Endothelial cell of umbilical vein (primary cell): ENCODE data around the gene PKD2. TPM values are rescaled to one million over a fixed set of nuclear protein-coding genes. Genes with fewer than 3 reads are reported as not detected.

Experiments used
- BruUV-seq: library from RNA; stranded (reverse); fragments of 400-500 nt; replicated peaks from 2 replicates; lab custom pipeline; 2021; lab: Mats Ljungman, UMichigan
- CTCF ChIA-PET: fragments of 300-600, 350-600 bp; sonication (Branson Sonifier 250); formaldehyde crosslinking; loops from one replicate; lab custom pipeline; 2021; ENCODE audit warnings: antibody characterized with exemption, inconsistent platforms; lab: Charles Lee
- POLR2A ChIA-PET: fragments of 300-600, 350-600 bp; sonication (Branson Sonifier 250); formaldehyde crosslinking; loops from one replicate; lab custom pipeline; 2021; ENCODE audit warnings: antibody characterized with exemption, inconsistent platforms; lab: Charles Lee
- DNase-seq: peaks from one replicate; pipeline ENCODE4 v3.0.0-alpha.2; 2011; ENCODE audit warnings: low read depth, low spot score
- FAIRE-seq: peaks from 2 replicates; lab custom pipeline; 2011; peaks lifted over from hg19 to GRCh38; lab: Jason Lieb, UNC
- H2AFZ ChIP-seq: 2 replicates; pipeline ENCODE4 v1.6.0; 2012; ENCODE audit warnings: low read depth, low read length, control low read depth, inconsistent platforms
- H3K27ac ChIP-seq: 2 replicates; pipeline ENCODE4 v1.5.1; 2011; ENCODE audit warnings: low read depth, mild to moderate bottlenecking, control low read depth, low read length, moderate library complexity; ENCODE audit not compliant: insufficient read depth
- H3K27me3 ChIP-seq, 2 experiments: 2 replicates each; pipeline versions ENCODE4 v1.6.0 to v1.6.1; 2011; ENCODE audit warnings: low read length in 2 of 2, mixed read lengths in 1 of 2; ENCODE audit not compliant: control insufficient read depth in 2 of 2, insufficient read depth in 2 of 2
- H3K36me3 ChIP-seq, 2 experiments: 2 replicates in 1 of 2; 3 replicates in 1 of 2; pipeline ENCODE4 v1.5.1; 2011; ENCODE audit warnings: low read length in 2 of 2, mild to moderate bottlenecking in 1 of 2, moderate library complexity in 1 of 2; ENCODE audit not compliant: control insufficient read depth in 2 of 2, insufficient read depth in 2 of 2; ENCODE audit errors: extremely low read depth in 1 of 2
- H3K4me1 ChIP-seq: 3 replicates; pipeline ENCODE4 v1.5.1; 2011; ENCODE audit warnings: mild to moderate bottlenecking, low read length; ENCODE audit not compliant: control insufficient read depth, insufficient read depth; ENCODE audit errors: extremely low read depth
- H3K4me2 ChIP-seq: 2 replicates; pipeline ENCODE4 v1.6.1; 2011; ENCODE audit warnings: low read length, control low read depth, mixed read lengths; ENCODE audit not compliant: insufficient read depth
- H3K4me3 ChIP-seq, 3 experiments: fragments of 200-600 bp in 1 of 3; sonication (generic), shearing (Covaris generic) in 1 of 3; replicated peaks in 1 of 3; 2 replicates each; pipeline ENCODE4 v1.5.1; 2011 to 2016; ENCODE audit warnings: control low read depth in 3 of 3, low read length in 3 of 3, mild to moderate bottlenecking in 2 of 3, inconsistent platforms in 1 of 3, low read depth in 1 of 3, moderate library complexity in 1 of 3; ENCODE audit not compliant: insufficient read depth in 1 of 3
- H3K79me2 ChIP-seq: 2 replicates; pipeline ENCODE4 v1.6.0; 2012; ENCODE audit warnings: low read length, inconsistent platforms; ENCODE audit not compliant: control insufficient read depth, insufficient read depth
- H3K9ac ChIP-seq: replicated peaks from 2 replicates; pipeline ENCODE3; 2011; ENCODE audit warnings: low read length, control low read depth; ENCODE audit not compliant: insufficient read depth; ENCODE audit errors: extremely low read depth
- H3K9me1 ChIP-seq: replicated peaks from 3 replicates; pipeline ENCODE4 v1.6.0; 2011; ENCODE audit warnings: mild to moderate bottlenecking, low read length; ENCODE audit not compliant: control insufficient read depth, insufficient read depth; ENCODE audit errors: extremely low read depth
- H3K9me3 ChIP-seq: replicated peaks from 2 replicates; pipeline ENCODE4 v1.5.1; 2012; ENCODE audit warnings: low read length, inconsistent platforms; ENCODE audit not compliant: control insufficient read depth, insufficient read depth
- H4K20me1 ChIP-seq: replicated peaks from 2 replicates; pipeline ENCODE3; 2011; ENCODE audit warnings: mild to moderate bottlenecking, low read length; ENCODE audit not compliant: control insufficient read depth, insufficient read depth; ENCODE audit errors: extremely low read depth
- CTCF ChIP-seq, 2 donors: IDR thresholded peaks; 1 replicate in 1 of 2; 2 replicates in 1 of 2; pipeline ENCODE4 v1.5.1; 2011; ENCODE audit warnings: low read length in 2 of 2, mild to moderate bottlenecking in 2 of 2, moderate library complexity in 2 of 2, control low read depth in 1 of 2, inconsistent platforms in 1 of 2, low read depth in 1 of 2; ENCODE audit not compliant: insufficient read depth in 1 of 2; ENCODE audit errors: extremely low read depth in 1 of 2
- EZH2 ChIP-seq: IDR thresholded peaks from 2 replicates; pipeline ENCODE4 v1.6.1; 2012; ENCODE audit warnings: borderline replicate concordance, low read depth, mild to moderate bottlenecking, moderate library complexity, low read length, inconsistent platforms; ENCODE audit not compliant: severe bottlenecking
- FOS ChIP-seq: IDR thresholded peaks from 2 replicates; pipeline ENCODE4 v1.6.1; 2011; ENCODE audit warnings: mild to moderate bottlenecking, low read length, moderate library complexity, borderline replicate concordance; ENCODE audit not compliant: insufficient read depth
- GATA2 ChIP-seq: IDR thresholded peaks from 2 replicates; pipeline ENCODE4 v1.7.0; 2011; ENCODE audit warnings: low read depth, mild to moderate bottlenecking, moderate library complexity, mixed read lengths, low read length; ENCODE audit not compliant: insufficient read length, insufficient read depth
- JUN ChIP-seq: IDR thresholded peaks from 2 replicates; pipeline ENCODE4 v1.6.1; 2011; ENCODE audit warnings: borderline replicate concordance, low read depth; ENCODE audit not compliant: insufficient read length, insufficient read depth
- MAX ChIP-seq: IDR thresholded peaks from 2 replicates; pipeline ENCODE4 v1.6.1; 2011; ENCODE audit not compliant: insufficient read depth, insufficient read length
- MYC ChIP-seq: IDR thresholded peaks from one replicate; pipeline ENCODE4 v1.6.1; 2011; ENCODE audit warnings: mild to moderate bottlenecking, low read depth, low read length
- POLR2A ChIP-seq: IDR thresholded peaks from 2 replicates; pipeline ENCODE4 v1.6.1; 2012; ENCODE audit warnings: low read depth, mild to moderate bottlenecking, control low read depth, low read length
- POLR2AphosphoS5 ChIP-seq: IDR thresholded peaks from 2 replicates; pipeline ENCODE4 v1.6.1; 2012; ENCODE audit warnings: low read depth, mild to moderate bottlenecking, control low read depth, low read length, moderate library complexity; ENCODE audit not compliant: insufficient read depth
- dilution Hi-C: fragments of 300-500 bp; cut with MboI; formaldehyde crosslinking; loops from one replicate; pipeline ENCODE4 v1.15.0; 2019; ENCODE audit warnings: low sequenced_read_pairs; ENCODE audit not compliant: extremely low pct_ligation_motif_present
- intact Hi-C: fragments of 100-400 bp; cut with micrococcal nuclease; formaldehyde crosslinking; loops from one replicate; pipeline ENCODE4 v1.10.0; 2022
- polyA plus RNA-seq, 4 experiments: library from polyadenylated mRNA; depleted of rRNA in 3 of 4; stranded (reverse) in 3 of 4; unstranded in 1 of 4; fragments of >200 nt; gene quantifications; 2 replicates each; pipeline versions ENCODE4 v1.2.1 to v1.2.3, GENCODE V29; 2011 to 2012; ENCODE audit warnings: missing spikeins in 1 of 4
- total RNA-seq: library from RNA; stranded (reverse); gene quantifications from 2 replicates; pipeline ENCODE4 v1.2.3, GENCODE V29; 2021

Gene PKD2
- total and polyA plus RNA-seq, 2 donors (not counting 3 experiments of a cell fraction or from before 2014, with no cell fraction given): 23.1 to 27.0 TPM

DNA sequence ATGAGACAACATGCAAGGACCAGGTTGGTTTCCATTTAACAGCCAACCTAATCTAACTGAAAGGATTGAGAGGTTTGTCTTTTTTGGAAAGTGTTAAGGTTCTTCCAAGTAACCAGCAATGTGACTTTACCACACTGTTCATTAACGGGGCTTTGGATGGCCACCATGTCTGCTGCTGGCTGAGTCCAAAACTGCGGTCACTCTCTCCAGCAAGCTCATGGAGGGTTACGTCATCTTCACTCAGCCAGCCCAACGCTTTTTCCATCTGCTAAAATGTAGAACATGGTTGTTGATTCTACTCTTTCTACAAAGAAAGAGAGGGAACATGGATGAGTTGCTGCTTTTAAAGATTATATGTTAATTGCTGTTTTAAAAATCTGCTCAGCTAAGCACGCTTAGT, 11.0 kb downstream of the PKD2 start:
- ChIA-PET POLR2A (no interaction called here), CTCF (no interaction called here)
- Histone ChIP-seq H3K4me2 (peak overlapping the region; percentile 60), H4K20me1 (no peaks in the 10 kb centered on the region), H3K27ac (peak overlapping the region; percentile 88), H2AFZ (peak overlapping the region; percentile 6), H3K4me3 (no peak overlapping the region), H3K79me2 (peaks cover 49% of the 10 kb centered on the region), H3K9me1 (no peaks in the 10 kb centered on the region), H3K27me3 (no peaks in the 10 kb centered on the region), H3K4me1 (peaks cover 18% of the 10 kb centered on the region), H3K9ac (peak overlapping the region; percentile 72), H3K36me3 (peaks cover 2% of the 10 kb centered on the region in 2 experiments), H3K9me3 (no peaks in the 10 kb centered on the region)
- dilution Hi-C loops: no loop called here
- FAIRE-seq (no peak), DNase-seq (no peak)
- TF ChIP-seq MAX: no peak
- no peak for TF ChIP-seq GATA2
- TF ChIP-seq JUN: no peak
- TF ChIP-seq POLR2AphosphoS5: no peak
- TF ChIP-seq EZH2: no peak
- TF ChIP-seq POLR2A: no peak
- no peak for TF ChIP-seq CTCF (IDR thresholded peaks at IDR 0.05; ENCODE audit: extremely low read depth in 1 of 2, insufficient read depth in 1 of 2, low read depth in 1 of 2, low read length in 2 of 2)
- TF ChIP-seq MYC: no peak
- TF ChIP-seq FOS: no peak
- intact Hi-C loops: loop anchor here (1.0 kb wide), 1 partner anchor 10 kb away; no protein-coding TSS in a partner anchor
- no TSS peak for BruUV-seq
